Measurements from ENCODE around the gene CCDC158.

CCDC158 gene

DNA sequence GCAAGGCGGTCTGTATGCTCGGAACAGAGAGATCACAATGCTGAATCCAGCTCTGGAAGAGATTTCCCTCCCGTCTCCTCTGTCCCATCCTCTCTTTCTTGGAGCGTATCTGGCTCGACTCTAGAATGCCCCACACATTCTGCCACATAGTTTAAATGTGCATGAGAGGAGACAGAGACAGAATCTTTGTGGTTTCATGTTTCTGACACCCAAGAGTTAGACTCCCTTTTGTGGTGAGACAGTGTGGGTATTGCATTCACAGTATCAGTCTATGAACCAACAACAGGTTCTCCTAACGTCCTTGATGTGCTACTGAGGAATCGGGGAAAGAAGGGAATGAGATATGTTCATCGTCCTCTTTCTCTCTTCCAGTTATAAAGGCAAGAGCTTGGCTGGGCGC lies 144.1 kb downstream of the CCDC158 start:
- no peak for DNase-seq

- DNase-seq = no peak
These were observed 145.3 kb downstream of the CCDC158 start for GRCh38 chr4:76275486-76276124.

GRCh38 chr4:76272999-76273398 lies 147.9 kb downstream of the CCDC158 start:
- DNase-seq = no peak

- no peak for DNase-seq
These were observed 148.4 kb downstream of the CCDC158 start for GRCh38 chr4:76272582-76272981.

DNA sequence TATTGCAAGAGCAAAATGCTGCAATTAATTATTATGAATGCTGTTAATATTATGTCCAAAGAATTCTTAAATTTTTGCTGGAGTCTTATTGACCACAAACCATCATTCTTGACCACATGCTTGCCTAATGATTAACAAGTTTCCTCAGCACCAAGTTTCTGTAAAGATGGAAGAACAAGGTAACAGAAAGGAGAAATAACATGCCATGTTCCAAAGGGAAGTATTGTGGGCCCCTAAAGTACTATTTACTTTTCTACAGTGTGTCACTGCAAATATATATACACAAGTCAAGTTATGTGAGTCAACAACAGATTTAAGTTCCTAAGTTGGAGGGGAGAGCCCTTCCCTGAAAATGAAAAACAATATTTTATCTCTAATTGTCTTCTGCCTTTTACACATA lies 148.9 kb downstream of the CCDC158 start:
- no peak for DNase-seq

DNA sequence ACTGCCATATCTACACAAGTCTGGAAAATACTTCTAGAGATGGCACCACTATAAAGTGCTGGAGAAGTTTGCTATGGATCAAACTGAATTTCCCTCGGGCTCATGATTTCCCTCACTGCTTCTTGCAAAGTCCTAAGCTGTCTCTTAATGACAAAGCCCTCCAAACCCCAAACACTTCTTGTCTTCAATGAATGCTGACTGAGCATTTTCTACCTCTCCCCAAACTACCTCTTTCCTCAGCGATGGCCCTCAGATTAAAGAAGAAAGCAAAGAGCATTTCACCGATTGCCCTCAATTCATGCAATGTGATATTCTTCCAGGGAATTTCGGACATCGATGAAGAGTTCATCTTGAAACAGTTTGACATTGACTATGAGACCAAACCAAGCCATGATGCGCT lies 149.7 kb downstream of the CCDC158 start:
- no peak for DNase-seq

GRCh38 chr4:76270244-76271175 lies 150.4 kb downstream of the CCDC158 start:
- DNase-seq = no peak

- DNase-seq = no peak
These were observed 153.1 kb downstream of the CCDC158 start for GRCh38 chr4:76267811-76268210.

- DNase-seq = no peak
These were observed 154.3 kb downstream of the CCDC158 start for GRCh38 chr4:76266627-76267026.

GRCh38 chr4:76265631-76266218 lies 155.2 kb downstream of the CCDC158 start:
- no peak for DNase-seq

Data from retina (tissue), 1 donor.